Keratinocyte (primary cell): Measurements from ENCODE around the gene EIF5A2. TPM values are rescaled to one million over a fixed set of nuclear protein-coding genes. Genes with fewer than 3 reads are reported as not detected.

Experiments
- DNase-seq: peaks from one replicate; pipeline ENCODE4 v3.0.0-alpha.2; 2011; ENCODE audit warnings: low read depth, missing footprints, low spot score
- FAIRE-seq: peaks from 2 replicates; lab custom pipeline; 2011; peaks lifted over from hg19 to GRCh38; lab: Jason Lieb, UNC
- H2AFZ ChIP-seq: 2 replicates; pipeline ENCODE4 v1.6.0; 2012; ENCODE audit warnings: low read length, control low read depth, inconsistent platforms; ENCODE audit not compliant: control insufficient read depth
- H3K27ac ChIP-seq: 2 replicates; pipeline ENCODE4 v1.5.1; 2011; ENCODE audit warnings: low read length; ENCODE audit not compliant: control insufficient read depth, insufficient read depth
- H3K27me3 ChIP-seq: 3 replicates; pipeline ENCODE4 v1.6.0; 2011; ENCODE audit warnings: low read length; ENCODE audit not compliant: control insufficient read depth, insufficient read depth; ENCODE audit errors: extremely low read depth
- H3K36me3 ChIP-seq, 2 experiments: 2 replicates in 1 of 2; 3 replicates in 1 of 2; pipeline ENCODE4 v1.5.1; 2011; ENCODE audit warnings: low read length in 2 of 2, mild to moderate bottlenecking in 1 of 2; ENCODE audit not compliant: control insufficient read depth in 2 of 2, insufficient read depth in 2 of 2; ENCODE audit errors: extremely low read depth in 1 of 2
- H3K4me1 ChIP-seq: 3 replicates; pipeline ENCODE4 v1.5.1; 2011; ENCODE audit warnings: low read length; ENCODE audit not compliant: control insufficient read depth, insufficient read depth; ENCODE audit errors: extremely low read depth
- H3K4me2 ChIP-seq: 3 replicates; pipeline ENCODE4 v1.6.0; 2011; ENCODE audit warnings: low read depth, low read length; ENCODE audit not compliant: control insufficient read depth, insufficient read depth; ENCODE audit errors: extremely low read depth
- H3K4me3 ChIP-seq, 3 experiments: fragments of 200-600 bp in 1 of 3; sonication (generic) in 1 of 3; 2 replicates in 2 of 3; 3 replicates in 1 of 3; pipeline ENCODE4 v1.5.1; 2011 to 2016; ENCODE audit warnings: low read length in 3 of 3, mild to moderate bottlenecking in 3 of 3, control low read depth in 2 of 3, inconsistent platforms in 1 of 3, low read depth in 1 of 3, mixed read lengths in 1 of 3, mixed run types in 1 of 3, moderate library complexity in 1 of 3; ENCODE audit not compliant: control insufficient read depth in 2 of 3, insufficient read depth in 2 of 3; ENCODE audit errors: extremely low read depth in 1 of 3
- H3K79me2 ChIP-seq: 2 replicates; pipeline ENCODE4 v1.6.0; 2012; ENCODE audit warnings: low read length; ENCODE audit not compliant: control insufficient read depth, insufficient read depth
- H3K9ac ChIP-seq: 3 replicates; pipeline ENCODE4 v1.6.0; 2011; ENCODE audit warnings: low read length; ENCODE audit not compliant: control insufficient read depth, insufficient read depth; ENCODE audit errors: extremely low read depth
- H3K9me1 ChIP-seq: 3 replicates; pipeline ENCODE4 v1.6.0; 2011; ENCODE audit warnings: low read length; ENCODE audit not compliant: control insufficient read depth, insufficient read depth; ENCODE audit errors: extremely low read depth
- H3K9me3 ChIP-seq: 2 replicates; pipeline ENCODE4 v1.5.1; 2012; ENCODE audit warnings: low read depth, low read length; ENCODE audit not compliant: control insufficient read depth
- H4K20me1 ChIP-seq: 3 replicates; pipeline ENCODE4 v1.6.0; 2011; ENCODE audit warnings: low read length; ENCODE audit not compliant: control insufficient read depth, insufficient read depth; ENCODE audit errors: extremely low read depth
- EZH2 ChIP-seq: IDR thresholded peaks from one replicate; pipeline ENCODE4 v1.6.1; 2012; ENCODE audit warnings: inconsistent platforms, mild to moderate bottlenecking, low read length, moderate library complexity
- dilution Hi-C: fragments of 300-500 bp; cut with MboI; formaldehyde crosslinking; loops from one replicate; pipeline ENCODE4 v1.7.0; 2020; ENCODE audit warnings: low sequenced_read_pairs; ENCODE audit not compliant: extremely low pct_ligation_motif_present
- polyA plus RNA-seq, 5 experiments: library from polyadenylated mRNA; depleted of rRNA in 3 of 5; stranded (reverse) in 3 of 5; stranded (forward) in 1 of 5; unstranded in 1 of 5; fragments of >200 nt; gene quantifications; 1 replicate in 1 of 5; 2 replicates in 3 of 5; 3 replicates in 1 of 5; pipeline versions ENCODE4 v1.2.1 to v1.2.3, GENCODE V29; 2011 to 2012; ENCODE audit warnings: missing spikeins in 2 of 5, low read depth in 1 of 5, low replicate concordance in 1 of 5
- TF ChIP-seq, protein P1 (sequence below), 3 experiments: IDR thresholded peaks in 1 of 3; conservative IDR thresholded peaks in 1 of 3; optimal IDR thresholded peaks in 1 of 3; 2 replicates in 2 of 3; 3 replicates in 1 of 3; pipeline versions ENCODE3 to v1.5.1; 2011; ENCODE audit warnings: low read length in 3 of 3, mild to moderate bottlenecking in 3 of 3, moderate library complexity in 2 of 3, control low read depth in 1 of 3, inconsistent platforms in 1 of 3; ENCODE audit not compliant: insufficient read depth in 2 of 3; ENCODE audit errors: extremely low read depth in 1 of 3

The EIF5A2 gene
- polyA plus RNA-seq, 1 donor (not counting 4 experiments of a cell fraction or from before 2014, with no cell fraction given): 19.2 TPM

DNA sequence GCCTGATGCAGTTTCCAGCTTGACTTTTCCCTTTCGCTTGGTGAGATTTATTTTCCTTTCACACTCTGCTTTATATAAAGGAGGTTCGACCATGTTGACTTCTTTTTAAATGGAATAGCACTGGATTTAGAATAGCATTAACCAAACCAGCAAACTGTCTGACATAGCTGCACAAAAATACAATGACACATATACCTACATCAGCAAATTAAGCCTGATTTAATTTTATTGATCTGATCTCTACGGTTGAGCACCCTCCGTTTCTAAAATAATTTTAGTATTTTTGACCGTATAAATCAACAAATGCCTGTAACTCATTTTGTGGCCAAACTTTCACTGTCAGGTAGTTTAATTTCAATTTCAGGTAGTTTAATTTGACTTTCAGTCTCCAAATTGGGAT, 5.8 kb upstream of the EIF5A2 start:
- FAIRE-seq (no peak), DNase-seq (no peak)
- H3K27me3 ChIP-seq: no peaks in the 10 kb centered on the region
- no peak overlapping the region for H3K4me2 ChIP-seq
- H3K79me2 ChIP-seq: no peaks in the 10 kb centered on the region
- no peaks in the 10 kb centered on the region for H4K20me1 ChIP-seq
- H3K27ac ChIP-seq: no peak overlapping the region
- H3K9ac ChIP-seq: no peak overlapping the region
- dilution Hi-C loops: no loop called here
- H3K36me3 ChIP-seq: no peaks in the 10 kb centered on the region
- H2AFZ ChIP-seq: no peak overlapping the region
- TF ChIP-seq, protein P1, sequence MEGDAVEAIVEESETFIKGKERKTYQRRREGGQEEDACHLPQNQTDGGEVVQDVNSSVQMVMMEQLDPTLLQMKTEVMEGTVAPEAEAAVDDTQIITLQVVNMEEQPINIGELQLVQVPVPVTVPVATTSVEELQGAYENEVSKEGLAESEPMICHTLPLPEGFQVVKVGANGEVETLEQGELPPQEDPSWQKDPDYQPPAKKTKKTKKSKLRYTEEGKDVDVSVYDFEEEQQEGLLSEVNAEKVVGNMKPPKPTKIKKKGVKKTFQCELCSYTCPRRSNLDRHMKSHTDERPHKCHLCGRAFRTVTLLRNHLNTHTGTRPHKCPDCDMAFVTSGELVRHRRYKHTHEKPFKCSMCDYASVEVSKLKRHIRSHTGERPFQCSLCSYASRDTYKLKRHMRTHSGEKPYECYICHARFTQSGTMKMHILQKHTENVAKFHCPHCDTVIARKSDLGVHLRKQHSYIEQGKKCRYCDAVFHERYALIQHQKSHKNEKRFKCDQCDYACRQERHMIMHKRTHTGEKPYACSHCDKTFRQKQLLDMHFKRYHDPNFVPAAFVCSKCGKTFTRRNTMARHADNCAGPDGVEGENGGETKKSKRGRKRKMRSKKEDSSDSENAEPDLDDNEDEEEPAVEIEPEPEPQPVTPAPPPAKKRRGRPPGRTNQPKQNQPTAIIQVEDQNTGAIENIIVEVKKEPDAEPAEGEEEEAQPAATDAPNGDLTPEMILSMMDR (optimal IDR thresholded peaks at IDR 0.05 in 1 of 3, IDR thresholded peaks at IDR 0.05 in 1 of 3, conservative IDR thresholded peaks at IDR 0.05 in 1 of 3; ENCODE audit: extremely low read depth in 1 of 3, insufficient read depth in 2 of 3, low read length in 3 of 3): no peak
- no peak for TF ChIP-seq EZH2
- H3K9me3 ChIP-seq: peaks cover 6% of the 10 kb centered on the region
- H3K9me1 ChIP-seq: no peaks in the 10 kb centered on the region
- H3K4me3 ChIP-seq: no peak overlapping the region
- peaks cover 1% of the 10 kb centered on the region for H3K4me1 ChIP-seq

DNA sequence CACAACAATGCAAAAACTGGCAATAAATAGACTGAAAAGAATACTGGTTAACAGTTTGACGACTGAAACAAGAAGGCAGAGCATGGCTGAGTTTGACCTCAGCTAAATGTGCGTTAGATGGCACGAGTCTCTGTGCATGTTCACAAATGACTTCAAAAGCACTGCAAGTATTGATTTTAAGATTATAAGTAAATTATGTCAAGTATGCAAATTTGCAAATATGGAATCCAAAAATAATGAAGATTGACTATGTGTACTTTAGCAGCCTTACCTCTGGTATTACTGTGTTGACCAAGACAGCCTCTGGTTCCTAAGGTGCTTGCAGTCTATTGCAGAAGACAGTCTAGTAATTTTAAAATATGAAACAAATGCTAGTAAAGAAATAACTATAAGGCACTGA, 2.6 kb upstream of the EIF5A2 start:
- no peaks in the 10 kb centered on the region for H4K20me1 ChIP-seq
- TF ChIP-seq, protein P1 (optimal IDR thresholded peaks at IDR 0.05 in 1 of 3, IDR thresholded peaks at IDR 0.05 in 1 of 3, conservative IDR thresholded peaks at IDR 0.05 in 1 of 3; ENCODE audit: extremely low read depth in 1 of 3, insufficient read depth in 2 of 3, low read length in 3 of 3): no peak
- no peak for TF ChIP-seq EZH2
- peaks cover 15% of the 10 kb centered on the region for H3K4me1 ChIP-seq
- no peaks in the 10 kb centered on the region for H3K27me3 ChIP-seq
- dilution Hi-C loops: no loop called here
- peaks cover 5% of the 10 kb centered on the region for H3K79me2 ChIP-seq
- no peak for DNase-seq
- H3K9me1 ChIP-seq: no peaks in the 10 kb centered on the region
- no peak overlapping the region for H3K27ac ChIP-seq
- no peak overlapping the region for H3K9ac ChIP-seq
- peaks cover 9% of the 10 kb centered on the region for H3K9me3 ChIP-seq
- no peak overlapping the region for H3K4me2 ChIP-seq
- no peak overlapping the region for H3K4me3 ChIP-seq
- H2AFZ ChIP-seq: no peak overlapping the region
- H3K36me3 ChIP-seq: no peaks in the 10 kb centered on the region
- no peak for FAIRE-seq
